Kidney (tissue), 14 donors: ENCODE data around the gene COPS9. TPM values are rescaled to one million over a fixed set of nuclear protein-coding genes. Genes with fewer than 3 reads are reported as not detected.

Experiments used
- DNase-seq, 5 donors: peaks; one replicate each; pipeline ENCODE4 v3.0.0-alpha.2; 2013 to 2020
- FAIRE-seq: peaks from 2 replicates; lab custom pipeline; 2012; peaks lifted over from hg19 to GRCh38; lab: Jason Lieb, UNC
- H3K27ac ChIP-seq, 2 donors: one replicate each; pipeline ENCODE4 v1.7.0; 2013; ENCODE audit warnings: low read depth in 2 of 2, low read length in 2 of 2, inconsistent platforms in 1 of 2
- H3K27me3 ChIP-seq: one replicate; pipeline ENCODE4 v1.7.1; 2013; ENCODE audit warnings: low read length, inconsistent platforms; ENCODE audit not compliant: control insufficient read depth, insufficient read depth
- H3K36me3 ChIP-seq, 3 donors: one replicate each; pipeline versions ENCODE4 v1.7.0 to v1.7.1; 2013; ENCODE audit warnings: low read length in 3 of 3, control low read depth in 1 of 3, inconsistent platforms in 1 of 3; ENCODE audit not compliant: insufficient read depth in 3 of 3, control insufficient read depth in 2 of 3
- H3K4me1 ChIP-seq, 3 donors: one replicate each; pipeline versions ENCODE4 v1.7.0 to v1.7.1; 2013; ENCODE audit warnings: low read length in 3 of 3, inconsistent platforms in 1 of 3, low read depth in 1 of 3; ENCODE audit not compliant: control insufficient read depth in 2 of 3, insufficient read depth in 2 of 3
- H3K4me3 ChIP-seq, 3 donors: one replicate each; pipeline versions ENCODE4 v1.7.0 to v1.8.1; 2013; ENCODE audit warnings: low read length in 3 of 3, control low read depth in 1 of 3, inconsistent platforms in 1 of 3
- H3K9ac ChIP-seq, 3 donors: one replicate each; pipeline versions ENCODE4 v1.7.0 to v1.7.1; 2013; ENCODE audit warnings: low read length in 3 of 3, control low read depth in 1 of 3, inconsistent platforms in 1 of 3
- H3K9me3 ChIP-seq, 3 donors: one replicate each; pipeline versions ENCODE4 v1.7.0 to v1.7.1; 2013; ENCODE audit warnings: low read length in 3 of 3, control low read depth in 1 of 3, inconsistent platforms in 1 of 3; ENCODE audit not compliant: control insufficient read depth in 2 of 3, insufficient read depth in 1 of 3
- CTCF ChIP-seq: IDR thresholded peaks from 3 replicates; pipeline ENCODE4 v1.5.1; 2012; ENCODE audit warnings: mild to moderate bottlenecking, moderate library complexity, borderline replicate concordance; ENCODE audit not compliant: insufficient read depth; ENCODE audit errors: extremely low read depth
- intact Hi-C: fragments of 100-400 bp; cut with DNase I; formaldehyde crosslinking; loops from one replicate; pipeline ENCODE4 v1.11.1; 2022
- polyA plus RNA-seq: library from polyadenylated mRNA; stranded (reverse); fragments of 350-450 nt; fragmentation: Illumina TruSeq; extraction: RNeasy Lipid Tissue Mini Kit (QIAGEN cat#74804); gene quantifications from one replicate; pipeline ENCODE4 v1.2.3, GENCODE V29; 2014; ENCODE audit warnings: low read depth, low replicate concordance; ENCODE audit not compliant: insufficient read depth
- total RNA-seq: library from RNA; stranded (reverse); fragmentation: NEBNext Ultra II Directional; extraction: Animal tissue kit (Norgen Biotek cat#: 25700); gene quantifications from one replicate; pipeline ENCODE4 v1.2.1, GENCODE V29; 2021
- donor health status: control.
- donor health status: control.
- donor health status: control.
- donor health status: control.
- donor health status: control.
- donor health status: DM: yes; HTN: yes; CAD: no.
- donor health status: Normal renal cell carcinoma (clear cell type).

The COPS9 gene
- total and polyA plus RNA-seq, 2 donors from 2014 or later: 119 to 310 TPM

- Histone ChIP-seq H3K27ac (no peak overlapping the region), H3K9me3 (no peaks in the 10 kb centered on the region), H3K4me3 (no peak overlapping the region), H3K4me1 (no peaks in the 10 kb centered on the region), H3K9ac (no peak overlapping the region), H3K27me3 (no peaks in the 10 kb centered on the region), H3K36me3 (no peaks in the 10 kb centered on the region)
- no peak for TF ChIP-seq CTCF
- intact Hi-C loops: no loop called here
- peak in 1 of 5 donors; percentile 32 for DNase-seq
- no peak for FAIRE-seq
Observed at GRCh38 chr2:240105982-240106381, 30.1 kb downstream of the COPS9 start.

GRCh38 chr2:240103136-240103535 is 33.0 kb downstream of the COPS9 start:
- no peak overlapping the region for H3K27ac ChIP-seq
- H3K27me3 ChIP-seq: no peaks in the 10 kb centered on the region
- no peaks in the 10 kb centered on the region for H3K4me1 ChIP-seq
- TF ChIP-seq CTCF: no peak
- FAIRE-seq (no peak), DNase-seq (no peak)
- H3K36me3 ChIP-seq: no peaks in the 10 kb centered on the region
- intact Hi-C loops: no loop called here
- H3K9me3 ChIP-seq: no peaks in the 10 kb centered on the region
- H3K9ac ChIP-seq: no peak overlapping the region
- H3K4me3 ChIP-seq: no peak overlapping the region

GRCh38 chr2:240098349-240098748 is 37.8 kb downstream of the COPS9 start:
- FAIRE-seq: no peak
- peaks cover 0 to 2% (median 0%) of the 10 kb centered on the region in 3 donors for H3K9me3 ChIP-seq
- H3K4me3 ChIP-seq: no peak overlapping the region
- intact Hi-C loops: no loop called here
- no peak for TF ChIP-seq CTCF
- H3K36me3 ChIP-seq: no peaks in the 10 kb centered on the region
- H3K9ac ChIP-seq: no peak overlapping the region
- DNase-seq: no peak
- H3K27me3 ChIP-seq: peaks cover 15% of the 10 kb centered on the region
- H3K4me1 ChIP-seq: no peaks in the 10 kb centered on the region
- H3K27ac ChIP-seq: no peak overlapping the region
